Measurements from ENCODE around the gene MAPKAP1.

DNA sequence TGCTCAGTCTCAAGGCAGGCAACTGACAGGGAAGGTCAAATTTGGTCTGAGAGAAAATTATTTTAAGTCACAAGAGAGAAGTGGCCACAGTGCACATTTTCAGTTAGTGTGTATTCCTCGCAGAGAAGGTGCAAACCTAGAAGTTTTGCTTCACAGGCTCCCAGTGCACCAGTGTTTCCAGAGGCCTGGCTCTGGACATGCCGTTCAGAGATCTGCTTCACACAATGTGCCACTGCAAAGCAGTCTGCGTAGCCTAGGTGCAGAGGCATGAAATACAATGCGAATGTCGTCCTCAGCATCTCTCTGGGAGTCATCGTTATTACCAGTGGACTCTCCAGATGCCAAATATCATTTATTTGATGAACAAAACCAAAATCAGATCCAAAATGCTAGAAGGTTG lies 147.8 kb downstream of the MAPKAP1 start:
- TF ChIP-seq, protein P1, sequence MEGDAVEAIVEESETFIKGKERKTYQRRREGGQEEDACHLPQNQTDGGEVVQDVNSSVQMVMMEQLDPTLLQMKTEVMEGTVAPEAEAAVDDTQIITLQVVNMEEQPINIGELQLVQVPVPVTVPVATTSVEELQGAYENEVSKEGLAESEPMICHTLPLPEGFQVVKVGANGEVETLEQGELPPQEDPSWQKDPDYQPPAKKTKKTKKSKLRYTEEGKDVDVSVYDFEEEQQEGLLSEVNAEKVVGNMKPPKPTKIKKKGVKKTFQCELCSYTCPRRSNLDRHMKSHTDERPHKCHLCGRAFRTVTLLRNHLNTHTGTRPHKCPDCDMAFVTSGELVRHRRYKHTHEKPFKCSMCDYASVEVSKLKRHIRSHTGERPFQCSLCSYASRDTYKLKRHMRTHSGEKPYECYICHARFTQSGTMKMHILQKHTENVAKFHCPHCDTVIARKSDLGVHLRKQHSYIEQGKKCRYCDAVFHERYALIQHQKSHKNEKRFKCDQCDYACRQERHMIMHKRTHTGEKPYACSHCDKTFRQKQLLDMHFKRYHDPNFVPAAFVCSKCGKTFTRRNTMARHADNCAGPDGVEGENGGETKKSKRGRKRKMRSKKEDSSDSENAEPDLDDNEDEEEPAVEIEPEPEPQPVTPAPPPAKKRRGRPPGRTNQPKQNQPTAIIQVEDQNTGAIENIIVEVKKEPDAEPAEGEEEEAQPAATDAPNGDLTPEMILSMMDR (IDR thresholded peaks at IDR 0.05): no peak
- TF ChIP-seq ZFX (IDR thresholded peaks at IDR 0.05; ENCODE audit: borderline replicate concordance): no peak

All from 22Rv1 (cell line).